ENCODE measurements around the gene FAM171A1.
"Not testable (repeated sequence)": the region's sequence is repeated elsewhere in the genome, so short reads cannot be mapped to it uniquely, and the experiment has no call there.

DNA sequence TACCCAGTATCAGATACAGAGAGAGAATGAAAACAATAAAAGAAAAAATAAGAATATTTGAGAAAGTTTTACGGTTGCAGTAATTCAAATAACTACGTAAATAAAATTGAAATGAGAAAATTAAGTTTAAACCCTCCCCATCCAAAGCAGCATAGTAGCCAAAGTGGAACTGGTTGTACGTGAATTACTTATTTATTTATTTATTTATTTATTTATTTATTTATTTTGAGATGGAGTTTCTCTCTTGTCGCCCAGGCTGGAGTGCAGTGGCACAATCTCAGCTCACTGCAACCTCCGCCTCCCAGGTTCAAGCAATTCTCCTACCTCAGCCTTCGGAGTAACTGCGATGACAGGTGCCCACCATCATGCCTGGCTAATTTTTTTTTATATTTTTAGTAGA, 17.1 kb upstream of the FAM171A1 start:
- TF ChIP-seq POLR2A (IDR thresholded peaks at IDR 0.05; ENCODE audit: low read length); GATA1 (IDR thresholded peaks at IDR 0.05; ENCODE audit: low read depth, low read length): not testable (repeated sequence)

Data from erythroblast (primary cell).